ENCODE results near the gene RP9.

Gene RP9

GRCh38 chr7:33127085-33127484, 17.9 kb upstream of the RP9 start:
- DNase-seq (ENCODE audit: extremely low read depth, low read depth): no peak
- TF ChIP-seq, protein P1, sequence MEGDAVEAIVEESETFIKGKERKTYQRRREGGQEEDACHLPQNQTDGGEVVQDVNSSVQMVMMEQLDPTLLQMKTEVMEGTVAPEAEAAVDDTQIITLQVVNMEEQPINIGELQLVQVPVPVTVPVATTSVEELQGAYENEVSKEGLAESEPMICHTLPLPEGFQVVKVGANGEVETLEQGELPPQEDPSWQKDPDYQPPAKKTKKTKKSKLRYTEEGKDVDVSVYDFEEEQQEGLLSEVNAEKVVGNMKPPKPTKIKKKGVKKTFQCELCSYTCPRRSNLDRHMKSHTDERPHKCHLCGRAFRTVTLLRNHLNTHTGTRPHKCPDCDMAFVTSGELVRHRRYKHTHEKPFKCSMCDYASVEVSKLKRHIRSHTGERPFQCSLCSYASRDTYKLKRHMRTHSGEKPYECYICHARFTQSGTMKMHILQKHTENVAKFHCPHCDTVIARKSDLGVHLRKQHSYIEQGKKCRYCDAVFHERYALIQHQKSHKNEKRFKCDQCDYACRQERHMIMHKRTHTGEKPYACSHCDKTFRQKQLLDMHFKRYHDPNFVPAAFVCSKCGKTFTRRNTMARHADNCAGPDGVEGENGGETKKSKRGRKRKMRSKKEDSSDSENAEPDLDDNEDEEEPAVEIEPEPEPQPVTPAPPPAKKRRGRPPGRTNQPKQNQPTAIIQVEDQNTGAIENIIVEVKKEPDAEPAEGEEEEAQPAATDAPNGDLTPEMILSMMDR (IDR thresholded peaks at IDR 0.05; ENCODE audit: low read depth, low read length): no peak

DNA sequence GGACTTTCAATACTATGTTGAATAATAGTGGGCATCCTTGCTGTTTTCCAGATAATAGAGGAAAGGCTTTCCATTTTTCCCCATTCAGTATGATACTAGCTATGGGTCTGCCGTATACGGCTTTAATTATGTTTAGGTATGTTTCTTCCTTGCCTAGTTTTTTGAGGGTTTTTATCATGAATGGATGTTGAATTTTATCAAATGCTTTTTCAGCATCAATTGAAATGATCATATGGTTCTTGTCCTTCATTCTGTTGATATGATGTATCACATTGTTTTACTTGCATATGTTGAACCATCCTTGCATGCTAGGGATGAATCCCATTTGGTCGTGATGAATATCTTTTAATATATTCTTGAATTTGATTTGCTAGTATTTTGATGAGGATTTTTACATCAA, 9.2 kb upstream of the RP9 start:
- TF ChIP-seq, protein P1 (IDR thresholded peaks at IDR 0.05; ENCODE audit: low read depth, low read length): no peak
- no peak for DNase-seq (ENCODE audit: extremely low read depth, low read depth)

GRCh38 chr7:33114976-33115375, 5.8 kb upstream of the RP9 start:
- TF ChIP-seq, protein P1 (IDR thresholded peaks at IDR 0.05; ENCODE audit: low read depth, low read length): no peak
- DNase-seq (ENCODE audit: extremely low read depth, low read depth): no peak

DNA sequence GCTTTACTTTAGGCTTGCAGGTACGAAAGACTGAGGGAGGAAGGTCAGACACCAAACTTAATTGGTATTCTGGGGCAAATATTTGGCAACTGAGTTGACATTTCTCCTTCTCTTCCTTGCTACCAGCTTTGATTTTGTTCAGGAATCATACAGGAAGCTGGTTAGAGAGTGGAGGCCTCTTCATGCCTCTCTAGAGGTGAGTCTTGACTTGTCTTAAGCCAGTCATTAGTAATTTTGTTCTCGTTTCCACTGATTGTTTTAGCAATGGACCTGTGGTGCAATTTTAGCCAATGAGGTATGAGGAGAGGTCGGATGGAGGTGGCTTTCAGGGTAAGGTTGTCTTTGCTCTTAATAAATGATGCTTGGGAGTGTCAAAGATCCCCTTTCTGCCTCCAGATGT, 2.4 kb upstream of the RP9 start:
- DNase-seq (ENCODE audit: extremely low read depth, low read depth): no peak
- TF ChIP-seq, protein P1 (IDR thresholded peaks at IDR 0.05; ENCODE audit: low read depth, low read length): no peak

DNA sequence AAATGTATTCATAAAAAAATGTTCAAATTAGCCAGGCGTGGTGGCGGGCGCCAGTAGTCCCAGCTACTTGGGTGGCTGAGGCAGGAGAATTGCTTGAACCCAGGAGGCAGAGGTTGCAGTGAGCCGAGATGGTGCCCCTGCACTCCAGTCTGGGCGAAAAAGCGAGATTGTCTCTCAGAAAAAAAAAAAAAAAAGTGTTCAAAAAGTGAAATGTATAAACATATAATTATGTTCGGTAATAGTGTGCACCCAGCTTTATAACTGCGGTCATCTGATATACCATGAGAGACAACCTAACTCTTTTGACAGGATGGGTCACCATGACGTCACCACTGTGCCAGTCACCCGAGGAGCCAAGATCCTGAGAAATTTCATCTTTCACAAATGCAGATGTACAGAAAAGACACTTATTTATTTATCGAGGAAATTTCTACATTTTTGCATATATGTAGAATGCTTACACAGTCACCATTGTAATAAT, 594 bp upstream of the RP9 start:
- no peak for DNase-seq (ENCODE audit: extremely low read depth, low read depth)
- TF ChIP-seq, protein P1 (IDR thresholded peaks at IDR 0.05; ENCODE audit: low read depth, low read length): no peak

DNA sequence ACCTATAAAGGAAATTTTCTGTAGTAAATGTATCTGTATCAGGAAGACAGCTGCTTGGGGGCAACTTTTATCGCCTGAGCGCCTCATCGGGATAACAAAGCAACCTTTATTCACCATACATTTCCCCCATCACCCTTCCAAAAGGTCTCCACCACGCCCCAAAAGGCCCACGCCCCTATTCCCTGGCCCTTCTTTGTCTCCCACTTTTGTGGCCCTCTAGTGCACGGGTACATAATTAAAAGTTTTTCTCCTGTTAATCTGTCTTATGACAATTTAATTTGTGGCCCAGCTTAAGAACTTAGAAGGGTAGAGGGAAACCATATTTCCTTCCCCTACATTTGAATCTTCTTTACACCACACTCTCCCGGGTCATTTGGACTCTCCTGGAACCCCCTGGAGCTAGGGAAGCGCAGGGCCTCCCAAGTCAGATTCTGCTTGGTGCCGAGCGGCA, 625 bp downstream of the RP9 start:
- no peak for DNase-seq (ENCODE audit: extremely low read depth, low read depth)
- TF ChIP-seq, protein P1 (IDR thresholded peaks at IDR 0.05; ENCODE audit: low read depth, low read length): no peak

GRCh38 chr7:33107136-33108066, 1.8 kb downstream of the RP9 start:
- TF ChIP-seq, protein P1 (IDR thresholded peaks at IDR 0.05; ENCODE audit: low read depth, low read length): peak; percentile 39
- DNase-seq (ENCODE audit: extremely low read depth, low read depth): peak; percentile 11
